Hematopoietic multipotent progenitor cell (in vitro differentiated cells): ENCODE measurements around the gene LBR. TPM values are rescaled to one million over a fixed set of nuclear protein-coding genes. Genes with fewer than 3 reads are reported as not detected.

ENCODE experiments used
- DNase-seq, 3 donors: peaks; one replicate each; pipeline ENCODE4 v3.0.0-alpha.2; 2011 to 2015; ENCODE audit warnings: low read depth in 2 of 3, low spot score in 2 of 3
- total RNA-seq: library from RNA; depleted of rRNA; stranded (reverse); fragments of >200 nt; gene quantifications from one replicate; pipeline ENCODE4 v1.2.3, GENCODE V29; 2012

The LBR gene
- total RNA-seq, 1 donor: 51.7 TPM

- DNase-seq: no peak
These were observed 37.3 kb upstream of the LBR start for GRCh38 chr1:225464851-225465792.

GRCh38 chr1:225462714-225463574, 35.1 kb upstream of the LBR start:
- no peak for DNase-seq

- no peak for DNase-seq
These were observed 34.5 kb upstream of the LBR start for GRCh38 chr1:225462429-225462713.

- no peak for DNase-seq
These were observed 33.9 kb upstream of the LBR start for GRCh38 chr1:225461533-225462428.

GRCh38 chr1:225460737-225461532, 33.1 kb upstream of the LBR start:
- no peak for DNase-seq

- DNase-seq: no peak
These were observed 32.3 kb upstream of the LBR start for GRCh38 chr1:225460021-225460736.

GRCh38 chr1:225458222-225458631, 30.4 kb upstream of the LBR start:
- no peak for DNase-seq

- no peak for DNase-seq
These were observed 26.9 kb upstream of the LBR start for GRCh38 chr1:225454733-225455132.

- DNase-seq: no peak
These were observed 26.2 kb upstream of the LBR start for GRCh38 chr1:225453797-225454648.

GRCh38 chr1:225451840-225452515, 24.1 kb upstream of the LBR start:
- DNase-seq: no peak

GRCh38 chr1:225451340-225451739, 23.5 kb upstream of the LBR start:
- DNase-seq: no peak

GRCh38 chr1:225450491-225451191, 22.8 kb upstream of the LBR start:
- peak in 1 of 3 donors; percentile 41 for DNase-seq

GRCh38 chr1:225449774-225450173, 21.9 kb upstream of the LBR start:
- DNase-seq: no peak

GRCh38 chr1:225449261-225449660, 21.4 kb upstream of the LBR start:
- no peak for DNase-seq

GRCh38 chr1:225448146-225448805, 20.4 kb upstream of the LBR start:
- DNase-seq: no peak

GRCh38 chr1:225447650-225448089, 19.8 kb upstream of the LBR start:
- DNase-seq: no peak
